ENCODE data around the gene SNX13.

Gene SNX13

DNA sequence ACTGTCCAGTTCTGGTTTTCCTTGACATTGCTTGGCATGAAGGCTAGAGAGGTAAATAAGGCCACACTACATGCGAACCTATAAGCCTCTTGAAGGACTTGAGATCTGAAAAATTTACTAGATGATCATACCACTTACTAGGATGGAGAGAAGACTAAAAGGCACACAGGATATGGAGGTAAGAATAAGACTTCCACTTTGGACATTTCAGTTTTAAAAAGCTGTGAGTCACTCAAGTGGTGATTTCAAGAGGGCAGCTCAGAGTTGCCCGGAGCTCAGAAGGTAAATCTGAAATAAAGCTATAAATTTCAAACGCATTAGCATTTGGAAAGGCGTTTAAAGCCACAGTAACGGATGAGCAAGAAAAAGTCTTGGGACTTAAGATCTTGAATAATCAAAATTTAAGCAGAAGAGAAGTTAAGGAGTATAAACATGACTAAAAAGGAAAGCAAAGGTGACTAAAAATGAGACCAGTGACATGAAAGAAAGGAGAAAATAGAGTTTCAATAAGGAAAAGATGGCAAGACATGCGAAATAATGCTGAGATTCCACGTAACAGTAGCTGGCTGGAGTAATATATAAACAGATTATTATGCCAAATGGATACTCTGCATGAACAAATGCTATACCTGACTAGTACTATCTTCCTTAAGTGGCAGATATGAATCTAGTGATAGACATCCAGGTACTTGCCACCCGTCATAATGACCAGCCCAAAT lies 68.3 kb downstream of the SNX13 start:
- no peak for DNase-seq (ENCODE audit: extremely low spot score)
- ChIA-PET POLR2A (no interaction called here), CTCF (no interaction called here)
- TF ChIP-seq SP1 (IDR thresholded peaks at IDR 0.05): no peak
- no peak for TF ChIP-seq NFRKB (IDR thresholded peaks at IDR 0.05)
- no peak for TF ChIP-seq FOXM1 (IDR thresholded peaks at IDR 0.05; ENCODE audit: borderline replicate concordance)
- no peak for TF ChIP-seq FOXK2 (IDR thresholded peaks at IDR 0.05)
- TF ChIP-seq LEF1 (IDR thresholded peaks at IDR 0.05; ENCODE audit: borderline replicate concordance): no peak
- no peak for TF ChIP-seq HDGF (IDR thresholded peaks at IDR 0.05; ENCODE audit: borderline replicate concordance)
- no peak for TF ChIP-seq TARDBP (IDR thresholded peaks at IDR 0.05)
- TF ChIP-seq, protein P1, sequence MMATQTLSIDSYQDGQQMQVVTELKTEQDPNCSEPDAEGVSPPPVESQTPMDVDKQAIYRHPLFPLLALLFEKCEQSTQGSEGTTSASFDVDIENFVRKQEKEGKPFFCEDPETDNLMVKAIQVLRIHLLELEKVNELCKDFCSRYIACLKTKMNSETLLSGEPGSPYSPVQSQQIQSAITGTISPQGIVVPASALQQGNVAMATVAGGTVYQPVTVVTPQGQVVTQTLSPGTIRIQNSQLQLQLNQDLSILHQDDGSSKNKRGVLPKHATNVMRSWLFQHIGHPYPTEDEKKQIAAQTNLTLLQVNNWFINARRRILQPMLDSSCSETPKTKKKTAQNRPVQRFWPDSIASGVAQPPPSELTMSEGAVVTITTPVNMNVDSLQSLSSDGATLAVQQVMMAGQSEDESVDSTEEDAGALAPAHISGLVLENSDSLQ (IDR thresholded peaks at IDR 0.05): no peak
- TF ChIP-seq ARNT (IDR thresholded peaks at IDR 0.05): no peak
- no peak for TF ChIP-seq FOXA1 (IDR thresholded peaks at IDR 0.05)
- no peak for TF ChIP-seq SUZ12 (IDR thresholded peaks at IDR 0.05)
- no peak for TF ChIP-seq ZNF384 (IDR thresholded peaks at IDR 0.05)
- TF ChIP-seq CTBP1 (IDR thresholded peaks at IDR 0.05; ENCODE audit: borderline replicate concordance): no peak
- TF ChIP-seq L3MBTL2 (conservative IDR thresholded peaks at IDR 0.05): no peak
- no peak for TF ChIP-seq ELF4 (IDR thresholded peaks at IDR 0.05)
- TF ChIP-seq BHLHE40 (IDR thresholded peaks at IDR 0.05; ENCODE audit: borderline replicate concordance): no peak

DNA sequence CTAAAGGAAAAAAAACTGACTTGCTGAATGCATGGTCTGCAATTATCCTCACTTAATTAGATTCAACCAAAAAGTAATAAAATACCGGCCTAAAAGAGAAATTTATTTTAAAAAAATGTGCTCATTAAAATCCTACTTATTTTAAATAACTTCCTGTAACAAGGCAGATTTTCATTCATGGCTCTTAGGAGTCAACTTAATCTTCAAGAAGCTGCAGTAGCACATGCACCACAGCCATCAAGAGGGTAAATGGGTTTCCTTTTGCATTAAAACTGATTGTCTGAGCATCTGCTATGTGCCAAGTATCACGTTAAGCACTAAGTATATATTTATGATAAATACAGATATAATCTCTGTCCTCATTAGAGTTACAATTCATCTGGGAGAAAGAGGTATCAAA lies 69.9 kb downstream of the SNX13 start:
- no peak for DNase-seq (ENCODE audit: extremely low spot score)
- POLR2A ChIA-PET: no interaction called here
- no peak for TF ChIP-seq SUZ12 (IDR thresholded peaks at IDR 0.05)
- CTCF ChIA-PET: no interaction called here

DNA sequence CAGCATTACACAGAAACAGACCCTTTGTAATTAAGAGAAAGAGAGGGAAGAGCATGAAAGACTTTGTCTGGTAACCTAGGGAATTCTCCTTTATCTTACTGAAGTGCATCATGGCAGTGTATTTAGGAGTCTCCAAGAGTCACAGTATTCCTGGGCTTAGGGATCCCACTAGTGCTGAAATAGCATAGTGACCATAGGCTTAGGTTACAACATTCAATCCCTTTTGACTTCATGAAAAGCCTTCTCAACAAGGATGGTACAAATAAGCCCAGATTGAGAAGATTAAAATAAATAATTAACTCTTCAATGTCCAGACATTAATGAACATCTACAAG lies 76.5 kb downstream of the SNX13 start:
- TF ChIP-seq ELF4 (IDR thresholded peaks at IDR 0.05) (no peak), SUZ12 (IDR thresholded peaks at IDR 0.05) (no peak), FOXA1 (IDR thresholded peaks at IDR 0.05) (no peak), ARNT (IDR thresholded peaks at IDR 0.05) (no peak), CTBP1 (IDR thresholded peaks at IDR 0.05; ENCODE audit: borderline replicate concordance) (no peak)
- no peak for DNase-seq (ENCODE audit: extremely low spot score)
- ChIA-PET POLR2A (no interaction called here), CTCF (no interaction called here)

DNA sequence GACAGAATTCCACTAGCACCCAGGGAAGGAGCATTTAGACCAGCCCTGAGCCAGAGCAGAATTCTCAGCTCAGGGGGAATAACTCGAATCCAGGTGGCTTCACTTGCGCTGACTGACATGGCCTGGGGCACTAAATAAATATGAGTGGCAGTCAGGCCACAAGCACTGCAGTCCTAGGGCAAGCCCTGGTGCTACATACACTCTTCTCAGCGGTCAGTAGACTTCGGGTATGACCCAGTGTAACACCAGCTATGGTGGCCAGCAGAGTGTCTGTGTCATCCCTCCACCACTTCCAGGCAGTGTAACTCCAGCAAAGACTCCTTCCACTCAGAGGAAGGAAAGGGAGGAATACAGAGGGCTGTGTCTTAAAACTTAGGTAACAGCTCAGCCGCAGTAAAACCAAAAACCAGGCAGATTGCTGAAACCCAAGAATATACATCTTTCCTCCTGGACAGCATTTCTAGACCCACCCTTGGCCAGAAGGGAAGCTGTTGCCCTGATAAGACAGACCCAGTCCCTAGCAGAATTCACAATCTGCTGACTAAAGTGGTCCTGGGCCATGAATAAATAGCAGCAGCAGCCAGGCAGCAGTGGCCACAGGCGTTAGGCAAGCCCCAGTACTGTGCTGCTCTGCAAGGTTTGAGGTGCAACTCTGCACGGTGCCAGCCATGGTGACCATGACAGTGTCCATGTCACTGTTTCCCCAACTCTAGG lies 77.0 kb downstream of the SNX13 start:
- DNase-seq (ENCODE audit: extremely low spot score): no peak
- ChIA-PET CTCF (no interaction called here), POLR2A (no interaction called here)
- TF ChIP-seq SP1 (IDR thresholded peaks at IDR 0.05) (no peak), FOXM1 (IDR thresholded peaks at IDR 0.05; ENCODE audit: borderline replicate concordance) (no peak), FOXA1 (IDR thresholded peaks at IDR 0.05) (no peak), CTBP1 (IDR thresholded peaks at IDR 0.05; ENCODE audit: borderline replicate concordance) (no peak), TARDBP (IDR thresholded peaks at IDR 0.05) (no peak), SUZ12 (IDR thresholded peaks at IDR 0.05) (no peak), BHLHE40 (IDR thresholded peaks at IDR 0.05; ENCODE audit: borderline replicate concordance) (no peak), ARNT (IDR thresholded peaks at IDR 0.05) (no peak), ELF4 (IDR thresholded peaks at IDR 0.05) (no peak), ZNF384 (IDR thresholded peaks at IDR 0.05) (no peak), NFRKB (IDR thresholded peaks at IDR 0.05) (no peak), LEF1 (IDR thresholded peaks at IDR 0.05; ENCODE audit: borderline replicate concordance) (no peak), L3MBTL2 (conservative IDR thresholded peaks at IDR 0.05) (no peak)
- TF ChIP-seq, protein P1 (IDR thresholded peaks at IDR 0.05): no peak

DNA sequence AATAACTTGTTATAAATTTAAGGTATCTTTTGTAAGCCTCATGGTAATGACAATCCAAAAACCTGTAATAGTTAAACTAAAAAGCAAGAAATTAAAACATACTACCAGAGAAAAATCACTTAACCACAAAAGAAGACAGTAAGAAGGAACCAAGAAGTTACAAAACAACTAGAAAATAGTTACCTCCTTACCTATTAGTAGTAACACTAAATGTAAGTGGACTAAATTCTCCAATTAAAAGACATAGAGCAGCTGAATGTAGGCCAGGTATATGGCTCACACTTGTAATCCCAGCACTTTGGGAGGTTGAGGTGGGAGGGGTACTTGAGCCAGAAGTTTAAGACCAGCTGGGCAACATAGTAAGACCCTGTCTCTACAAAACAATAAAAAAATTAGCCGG lies 84.0 kb downstream of the SNX13 start:
- POLR2A ChIA-PET: no interaction called here
- DNase-seq (ENCODE audit: extremely low spot score): no peak
- CTCF ChIA-PET: no interaction called here
- no peak for TF ChIP-seq SP1 (IDR thresholded peaks at IDR 0.05)
- no peak for TF ChIP-seq FOXA1 (IDR thresholded peaks at IDR 0.05)
- TF ChIP-seq ARNT (IDR thresholded peaks at IDR 0.05): no peak

DNA sequence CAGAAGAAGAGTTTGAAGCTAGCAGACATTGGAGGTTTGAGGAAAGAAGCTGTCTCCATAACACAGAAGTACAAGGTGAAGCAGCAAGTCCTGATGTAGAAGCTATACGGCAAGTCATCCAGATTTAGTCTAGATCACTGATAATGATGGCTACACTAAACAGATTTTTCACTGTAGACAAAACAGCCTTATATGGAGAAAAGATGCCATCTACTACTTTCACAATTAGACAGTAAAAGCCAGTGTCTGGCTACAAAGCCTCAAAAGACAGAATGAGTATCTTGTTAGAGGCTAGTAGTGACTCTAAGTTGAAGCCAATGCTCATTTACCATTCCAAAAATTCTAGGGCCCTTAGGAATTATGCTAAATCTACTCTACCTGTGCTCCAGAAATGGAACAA lies 85.1 kb downstream of the SNX13 start:
- no peak for DNase-seq (ENCODE audit: extremely low spot score)
- CTCF ChIA-PET: no interaction called here
- TF ChIP-seq FOXA1 (IDR thresholded peaks at IDR 0.05): no peak
- TF ChIP-seq ZNF384 (IDR thresholded peaks at IDR 0.05): no peak
- POLR2A ChIA-PET: no interaction called here

DNA sequence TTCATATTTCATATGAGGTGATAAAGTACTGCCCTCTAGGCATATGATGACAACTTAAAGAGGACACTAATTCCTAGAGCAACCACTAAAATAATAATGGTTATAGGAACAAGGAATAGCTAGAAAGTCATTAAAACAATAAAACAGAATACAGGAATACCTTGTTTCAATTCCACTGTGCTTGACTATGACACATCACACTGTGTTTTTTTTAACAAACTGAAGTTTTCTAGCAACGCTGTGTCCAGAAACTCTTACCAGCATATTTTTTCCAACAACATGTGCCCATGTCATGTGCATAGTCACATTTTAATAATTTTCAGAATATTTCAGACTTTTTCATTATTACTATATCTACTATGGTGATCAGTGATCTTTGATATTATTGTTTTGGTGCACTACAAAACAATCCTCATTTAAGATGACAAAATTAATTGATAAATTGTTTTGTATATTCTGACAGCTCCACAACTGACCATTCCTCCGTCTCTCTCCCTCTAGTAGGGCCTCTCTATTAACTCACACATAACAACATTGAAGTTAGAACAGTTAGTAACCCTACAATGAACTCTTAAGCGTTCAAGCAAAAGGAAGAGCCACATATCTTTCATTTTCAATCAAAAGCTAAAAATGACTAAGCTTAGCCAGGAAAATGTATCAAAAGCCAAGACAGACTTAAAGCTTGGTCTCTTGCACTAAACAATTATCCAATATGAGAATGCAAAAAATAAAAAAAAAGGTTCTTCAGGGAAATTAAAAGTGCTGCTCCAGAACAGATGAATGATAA lies 85.8 kb downstream of the SNX13 start:
- POLR2A ChIA-PET: no interaction called here
- TF ChIP-seq SUZ12 (IDR thresholded peaks at IDR 0.05) (no peak), NFRKB (IDR thresholded peaks at IDR 0.05) (no peak), SP1 (IDR thresholded peaks at IDR 0.05) (no peak), L3MBTL2 (conservative IDR thresholded peaks at IDR 0.05) (no peak), FOXM1 (IDR thresholded peaks at IDR 0.05; ENCODE audit: borderline replicate concordance) (no peak), LEF1 (IDR thresholded peaks at IDR 0.05; ENCODE audit: borderline replicate concordance) (no peak), HDGF (IDR thresholded peaks at IDR 0.05; ENCODE audit: borderline replicate concordance) (no peak), FOXK2 (IDR thresholded peaks at IDR 0.05) (no peak), ZNF384 (IDR thresholded peaks at IDR 0.05) (no peak), FOXA1 (IDR thresholded peaks at IDR 0.05) (no peak), CTBP1 (IDR thresholded peaks at IDR 0.05; ENCODE audit: borderline replicate concordance) (no peak), BHLHE40 (IDR thresholded peaks at IDR 0.05; ENCODE audit: borderline replicate concordance) (no peak), ELF4 (IDR thresholded peaks at IDR 0.05) (no peak), TARDBP (IDR thresholded peaks at IDR 0.05) (no peak), ARNT (IDR thresholded peaks at IDR 0.05) (no peak)
- TF ChIP-seq, protein P1 (IDR thresholded peaks at IDR 0.05): no peak
- CTCF ChIA-PET: no interaction called here
- no peak for DNase-seq (ENCODE audit: extremely low spot score)
